Measurements from ENCODE around the gene DNAJB6.
A peak's percentile ranks its signal among the peaks of the same experiment; 100 is the strongest.

DNAJB6 gene

DNA sequence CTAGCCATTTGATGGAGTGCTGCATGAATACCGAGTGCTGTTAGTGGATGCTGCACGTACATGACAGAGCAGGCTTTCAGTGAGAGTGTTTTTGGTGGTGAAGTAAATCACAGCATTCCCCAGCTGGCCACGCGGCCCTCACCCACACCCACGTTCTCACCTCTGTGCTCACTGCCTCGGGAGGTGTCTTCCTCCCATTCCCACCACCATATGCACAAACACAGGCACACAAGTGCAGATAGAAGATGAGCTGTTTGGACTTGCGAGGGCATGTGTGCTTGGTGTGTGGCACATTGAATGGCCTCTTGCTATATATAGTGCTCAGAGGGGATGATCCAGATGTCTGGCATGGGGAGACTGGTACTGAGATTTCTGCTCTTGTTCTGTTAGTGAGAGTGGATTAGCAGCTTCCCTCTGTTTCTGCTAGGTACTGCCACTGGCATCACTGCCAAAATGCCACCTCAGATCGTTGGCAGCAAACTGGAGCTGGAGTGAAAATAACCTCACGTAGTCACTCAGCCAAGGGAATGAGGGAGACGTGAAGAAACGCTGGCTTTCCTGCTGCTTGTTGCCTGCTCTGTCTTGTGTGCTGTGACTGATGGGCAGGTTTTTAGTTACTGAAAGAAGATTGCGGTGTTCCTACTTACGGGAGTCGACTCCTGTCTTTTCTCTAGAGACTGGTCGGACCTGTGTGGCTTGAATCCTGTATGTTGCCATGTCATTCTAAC lies 19.1 kb downstream of the DNAJB6 start:
- peaks cover 55% of the 10 kb centered on the region for H3K36me3 ChIP-seq (ENCODE audit: control insufficient read depth, insufficient read depth, low read length)
- no peaks in the 10 kb centered on the region for H3K9me3 ChIP-seq (ENCODE audit: control insufficient read depth, insufficient read depth, low read depth, low read length)
- no peaks in the 10 kb centered on the region for H3K27me3 ChIP-seq (ENCODE audit: control insufficient read depth, insufficient read depth, low read length)
- peaks cover 50% of the 10 kb centered on the region for H3K4me1 ChIP-seq (ENCODE audit: control insufficient read depth, insufficient read depth, low read length)
- no peak overlapping the region for H3K9ac ChIP-seq (ENCODE audit: low read length)
- no peak overlapping the region for H3K4me3 ChIP-seq (ENCODE audit: low read depth, low read length)
- 0 out of 2 replicates have a peak overlapping the region, but pooled peaks have one; percentile 4 for H3K27ac ChIP-seq (ENCODE audit: low read depth, low read length)

DNA sequence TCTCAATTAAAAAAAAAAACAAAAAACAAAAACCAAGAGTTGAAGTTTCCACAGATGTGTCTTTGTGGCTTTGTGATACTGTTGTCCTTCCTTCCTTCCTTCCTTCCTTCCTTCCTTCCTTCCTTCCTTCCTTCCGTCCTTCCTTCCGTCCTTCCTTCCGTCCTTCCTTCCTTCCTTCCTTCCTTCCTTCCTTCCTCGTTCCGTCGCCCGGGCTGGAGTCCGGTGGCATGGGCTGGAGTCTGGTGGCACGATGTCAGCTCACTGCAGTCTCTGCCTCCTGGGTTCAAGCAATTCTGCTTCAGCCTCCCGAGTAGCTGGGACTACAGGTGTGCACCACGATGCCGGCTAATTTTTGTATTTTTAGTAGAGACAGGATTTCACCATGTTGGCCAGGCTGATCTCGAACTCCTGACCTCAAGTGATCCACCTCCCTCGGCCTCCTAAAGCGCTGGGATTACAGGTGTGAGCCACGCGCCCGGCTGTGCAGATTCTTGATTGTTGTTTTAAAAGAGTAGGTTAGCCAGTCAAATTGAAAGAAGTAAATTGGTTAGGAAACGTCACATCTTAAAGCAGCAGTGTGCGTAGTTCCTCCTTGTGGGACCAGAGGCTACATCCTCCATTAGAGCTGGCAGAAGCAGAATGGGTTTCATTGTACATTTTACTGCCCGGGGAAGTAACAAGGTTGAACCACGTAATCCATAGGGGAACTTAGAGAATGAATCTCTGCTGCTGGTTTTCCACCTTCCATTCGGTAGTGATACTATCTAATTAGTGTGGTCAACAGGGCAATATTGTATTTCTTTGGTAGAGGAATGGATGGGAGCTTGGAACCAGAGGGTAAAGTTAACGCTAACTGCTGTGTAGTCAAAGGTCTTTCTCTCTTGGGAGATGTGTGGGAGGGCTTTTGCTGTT lies 20.6 kb downstream of the DNAJB6 start:
- no peak overlapping the region for H3K27ac ChIP-seq (ENCODE audit: low read depth, low read length)
- no peaks in the 10 kb centered on the region for H3K27me3 ChIP-seq (ENCODE audit: control insufficient read depth, insufficient read depth, low read length)
- peaks cover 67% of the 10 kb centered on the region for H3K36me3 ChIP-seq (ENCODE audit: control insufficient read depth, insufficient read depth, low read length)
- H3K9ac ChIP-seq (ENCODE audit: low read length): no peak overlapping the region
- no peaks in the 10 kb centered on the region for H3K9me3 ChIP-seq (ENCODE audit: control insufficient read depth, insufficient read depth, low read depth, low read length)
- H3K4me1 ChIP-seq (ENCODE audit: control insufficient read depth, insufficient read depth, low read length): peaks cover 45% of the 10 kb centered on the region
- H3K4me3 ChIP-seq (ENCODE audit: low read depth, low read length): no peak overlapping the region

- Histone ChIP-seq H3K27ac (ENCODE audit: low read depth, low read length) (no peak overlapping the region), H3K9ac (ENCODE audit: low read length) (no peak overlapping the region), H3K36me3 (ENCODE audit: control insufficient read depth, insufficient read depth, low read length) (peaks cover 71% of the 10 kb centered on the region), H3K4me3 (ENCODE audit: low read depth, low read length) (no peak overlapping the region), H3K4me1 (ENCODE audit: control insufficient read depth, insufficient read depth, low read length) (peaks cover 39% of the 10 kb centered on the region), H3K9me3 (ENCODE audit: control insufficient read depth, insufficient read depth, low read depth, low read length) (no peaks in the 10 kb centered on the region), H3K27me3 (ENCODE audit: control insufficient read depth, insufficient read depth, low read length) (no peaks in the 10 kb centered on the region)
These were observed 21.4 kb downstream of the DNAJB6 start for GRCh38 chr7:157358041-157358752.

- no peak overlapping the region; the same call in 1 of the 2 replicates for H3K27ac ChIP-seq (ENCODE audit: low read depth, low read length)
- no peaks in the 10 kb centered on the region for H3K27me3 ChIP-seq (ENCODE audit: control insufficient read depth, insufficient read depth, low read length)
- H3K4me1 ChIP-seq (ENCODE audit: control insufficient read depth, insufficient read depth, low read length): peaks cover 34% of the 10 kb centered on the region
- no peak overlapping the region for H3K9ac ChIP-seq (ENCODE audit: low read length)
- H3K4me3 ChIP-seq (ENCODE audit: low read depth, low read length): no peak overlapping the region
- H3K9me3 ChIP-seq (ENCODE audit: control insufficient read depth, insufficient read depth, low read depth, low read length): no peaks in the 10 kb centered on the region
- peaks cover 76% of the 10 kb centered on the region for H3K36me3 ChIP-seq (ENCODE audit: control insufficient read depth, insufficient read depth, low read length)
These were observed 21.9 kb downstream of the DNAJB6 start for GRCh38 chr7:157358753-157359096.

DNA sequence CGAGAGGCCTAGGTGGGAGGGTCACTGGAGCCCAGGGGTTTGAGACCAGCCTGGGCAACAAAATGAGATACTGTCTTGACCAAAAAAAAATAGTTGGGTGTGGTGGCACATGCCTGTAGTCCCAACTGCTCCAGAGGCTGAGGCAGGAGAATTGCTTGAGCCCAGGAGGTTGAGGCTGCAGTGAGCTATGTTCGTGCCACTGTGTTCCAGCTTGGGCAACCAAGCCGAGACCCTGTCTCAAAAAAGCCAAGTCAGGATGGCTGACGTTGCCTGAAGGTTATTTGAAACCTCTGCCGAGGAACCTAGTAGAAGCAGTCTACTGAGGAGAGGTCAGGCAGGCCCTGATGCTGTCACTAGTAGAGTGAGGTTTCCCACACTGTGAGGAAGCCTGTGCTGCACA lies 22.8 kb downstream of the DNAJB6 start:
- H3K27ac ChIP-seq (ENCODE audit: low read depth, low read length): no peak overlapping the region
- H3K9me3 ChIP-seq (ENCODE audit: control insufficient read depth, insufficient read depth, low read depth, low read length): no peaks in the 10 kb centered on the region
- H3K4me1 ChIP-seq (ENCODE audit: control insufficient read depth, insufficient read depth, low read length): peaks cover 31% of the 10 kb centered on the region
- H3K4me3 ChIP-seq (ENCODE audit: low read depth, low read length): no peak overlapping the region
- H3K27me3 ChIP-seq (ENCODE audit: control insufficient read depth, insufficient read depth, low read length): no peaks in the 10 kb centered on the region
- H3K9ac ChIP-seq (ENCODE audit: low read length): no peak overlapping the region
- peaks cover 83% of the 10 kb centered on the region for H3K36me3 ChIP-seq (ENCODE audit: control insufficient read depth, insufficient read depth, low read length)

DNA sequence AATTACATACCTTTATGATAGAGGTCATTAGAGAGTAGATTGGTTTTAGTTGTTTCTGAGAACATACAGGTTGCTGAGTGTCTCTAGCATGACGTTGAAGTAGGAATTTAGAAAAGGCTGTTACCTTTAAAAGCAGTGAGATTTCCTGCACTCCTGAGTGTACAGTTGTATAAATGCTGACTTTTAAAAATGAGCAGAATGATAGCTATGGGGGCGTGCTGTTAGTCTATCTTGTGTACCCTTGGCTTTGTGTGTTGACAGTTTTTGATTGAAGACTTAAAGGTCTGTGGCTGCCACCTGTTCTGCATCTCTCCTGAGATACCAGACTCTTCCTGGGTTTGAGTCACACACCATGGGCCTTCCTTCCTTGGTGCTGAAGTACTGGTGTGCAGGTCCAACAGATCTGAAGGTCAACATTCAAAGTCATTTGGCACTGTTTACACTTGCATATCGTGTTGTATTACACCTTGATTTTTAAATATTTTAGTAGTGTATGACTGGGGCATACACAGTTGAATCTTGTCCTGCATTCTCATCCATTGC lies 23.8 kb downstream of the DNAJB6 start:
- H3K4me3 ChIP-seq (ENCODE audit: low read depth, low read length): no peak overlapping the region
- H3K36me3 ChIP-seq (ENCODE audit: control insufficient read depth, insufficient read depth, low read length): peaks cover 87% of the 10 kb centered on the region
- H3K9me3 ChIP-seq (ENCODE audit: control insufficient read depth, insufficient read depth, low read depth, low read length): no peaks in the 10 kb centered on the region
- peaks cover 26% of the 10 kb centered on the region for H3K4me1 ChIP-seq (ENCODE audit: control insufficient read depth, insufficient read depth, low read length)
- H3K27me3 ChIP-seq (ENCODE audit: control insufficient read depth, insufficient read depth, low read length): no peaks in the 10 kb centered on the region
- no peak overlapping the region for H3K9ac ChIP-seq (ENCODE audit: low read length)
- no peak overlapping the region for H3K27ac ChIP-seq (ENCODE audit: low read depth, low read length)

- Histone ChIP-seq H3K4me3 (ENCODE audit: low read depth, low read length) (no peak overlapping the region), H3K27me3 (ENCODE audit: control insufficient read depth, insufficient read depth, low read length) (no peaks in the 10 kb centered on the region), H3K27ac (ENCODE audit: low read depth, low read length) (no peak overlapping the region), H3K9me3 (ENCODE audit: control insufficient read depth, insufficient read depth, low read depth, low read length) (no peaks in the 10 kb centered on the region), H3K9ac (ENCODE audit: low read length) (no peak overlapping the region), H3K36me3 (ENCODE audit: control insufficient read depth, insufficient read depth, low read length) (peaks cover 90% of the 10 kb centered on the region), H3K4me1 (ENCODE audit: control insufficient read depth, insufficient read depth, low read length) (peaks cover 16% of the 10 kb centered on the region)
These were observed 24.7 kb downstream of the DNAJB6 start for GRCh38 chr7:157361537-157361936.

DNA sequence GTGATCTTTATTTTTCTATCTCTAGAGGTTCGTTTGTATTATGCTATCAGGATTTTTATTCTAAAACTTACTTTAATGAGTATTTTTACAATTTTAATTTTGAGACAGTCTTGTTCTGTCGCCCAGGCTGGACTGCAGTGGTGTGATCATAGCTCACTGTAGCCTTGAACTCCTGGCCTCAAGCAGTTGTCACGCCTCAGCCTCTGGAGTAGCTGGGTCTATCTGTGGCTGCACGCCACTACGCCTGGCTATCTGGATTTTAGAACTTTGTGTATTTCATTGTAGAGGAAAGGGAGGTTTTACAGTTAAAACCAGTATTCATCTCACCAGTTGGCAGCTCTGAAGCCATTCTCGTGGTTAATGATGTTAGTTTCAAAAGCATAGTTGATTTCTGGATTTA lies 25.9 kb downstream of the DNAJB6 start:
- Histone ChIP-seq H3K9me3 (ENCODE audit: control insufficient read depth, insufficient read depth, low read depth, low read length) (no peaks in the 10 kb centered on the region), H3K4me3 (ENCODE audit: low read depth, low read length) (no peak overlapping the region), H3K27me3 (ENCODE audit: control insufficient read depth, insufficient read depth, low read length) (no peaks in the 10 kb centered on the region), H3K4me1 (ENCODE audit: control insufficient read depth, insufficient read depth, low read length) (peaks cover 10% of the 10 kb centered on the region), H3K27ac (ENCODE audit: low read depth, low read length) (no peak overlapping the region), H3K36me3 (ENCODE audit: control insufficient read depth, insufficient read depth, low read length) (peaks cover 99% of the 10 kb centered on the region), H3K9ac (ENCODE audit: low read length) (no peak overlapping the region)

DNA sequence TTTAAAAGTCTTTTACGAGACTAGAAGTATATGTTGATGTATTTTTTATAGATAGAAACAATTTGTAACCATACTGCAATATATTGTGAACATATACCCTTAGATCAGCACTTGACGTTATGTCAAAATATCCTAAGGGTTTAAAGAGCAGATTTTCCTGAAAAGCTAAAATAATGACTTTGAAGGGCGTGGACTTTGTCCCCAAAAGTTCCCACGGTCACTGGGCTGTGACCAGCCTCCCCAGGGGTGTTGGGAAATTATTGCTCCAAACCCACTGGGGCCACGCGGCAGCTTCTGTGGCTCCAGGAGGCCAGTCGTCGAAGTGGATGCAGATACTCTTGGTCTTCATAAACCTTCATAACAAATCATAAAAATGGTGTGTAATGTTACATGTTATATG lies 29.9 kb downstream of the DNAJB6 start:
- Histone ChIP-seq H3K9me3 (ENCODE audit: control insufficient read depth, insufficient read depth, low read depth, low read length) (no peaks in the 10 kb centered on the region), H3K9ac (ENCODE audit: low read length) (no peak overlapping the region), H3K27me3 (ENCODE audit: control insufficient read depth, insufficient read depth, low read length) (no peaks in the 10 kb centered on the region), H3K4me3 (ENCODE audit: low read depth, low read length) (no peak overlapping the region), H3K4me1 (ENCODE audit: control insufficient read depth, insufficient read depth, low read length) (0 out of 2 replicates have a peak, but pooled peaks cover 3% of the 10 kb centered on the region), H3K36me3 (ENCODE audit: control insufficient read depth, insufficient read depth, low read length) (peaks cover 99% of the 10 kb centered on the region), H3K27ac (ENCODE audit: low read depth, low read length) (no peak overlapping the region)

DNA sequence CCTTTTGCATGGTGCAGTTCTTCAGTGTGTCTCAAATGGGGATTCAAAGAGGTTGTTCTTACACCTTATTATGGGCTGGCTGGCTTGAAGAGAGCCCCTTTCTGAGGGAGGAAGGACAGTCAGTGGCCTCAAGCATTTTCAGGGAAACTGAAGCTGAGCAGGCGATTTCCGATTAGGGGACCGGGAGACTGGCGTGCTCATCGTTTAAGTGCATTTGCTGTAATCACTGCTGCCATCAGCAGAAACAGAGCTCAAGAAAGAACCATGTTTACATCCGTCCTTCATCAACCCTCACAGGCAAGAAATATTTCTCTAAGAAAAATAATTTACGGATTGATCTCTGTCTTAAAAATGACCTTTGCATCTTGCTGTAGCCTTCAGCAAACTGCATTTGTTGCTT lies 32.2 kb downstream of the DNAJB6 start:
- Histone ChIP-seq H3K4me1 (ENCODE audit: control insufficient read depth, insufficient read depth, low read length) (0 out of 2 replicates have a peak, but pooled peaks cover 3% of the 10 kb centered on the region), H3K36me3 (ENCODE audit: control insufficient read depth, insufficient read depth, low read length) (peaks cover 100% of the 10 kb centered on the region), H3K27me3 (ENCODE audit: control insufficient read depth, insufficient read depth, low read length) (no peaks in the 10 kb centered on the region), H3K9me3 (ENCODE audit: control insufficient read depth, insufficient read depth, low read depth, low read length) (no peaks in the 10 kb centered on the region), H3K9ac (ENCODE audit: low read length) (no peak overlapping the region), H3K27ac (ENCODE audit: low read depth, low read length) (no peak overlapping the region), H3K4me3 (ENCODE audit: low read depth, low read length) (no peak overlapping the region)
